GM19238 (cell line): ENCODE results near the gene PPP2R5B.
"Not testable (repeated sequence)": the region's sequence is repeated elsewhere in the genome, so short reads cannot be mapped to it uniquely, and the experiment has no call there.

ENCODE experiments used
- DNase-seq: peaks from one replicate; pipeline ENCODE4 v3.0.0; 2011; ENCODE audit warnings: low spot score; ENCODE audit not compliant: insufficient read length

PPP2R5B gene

GRCh38 chr11:64974124-64974523 lies 49.6 kb downstream of the PPP2R5B start:
- DNase-seq: no peak

DNA sequence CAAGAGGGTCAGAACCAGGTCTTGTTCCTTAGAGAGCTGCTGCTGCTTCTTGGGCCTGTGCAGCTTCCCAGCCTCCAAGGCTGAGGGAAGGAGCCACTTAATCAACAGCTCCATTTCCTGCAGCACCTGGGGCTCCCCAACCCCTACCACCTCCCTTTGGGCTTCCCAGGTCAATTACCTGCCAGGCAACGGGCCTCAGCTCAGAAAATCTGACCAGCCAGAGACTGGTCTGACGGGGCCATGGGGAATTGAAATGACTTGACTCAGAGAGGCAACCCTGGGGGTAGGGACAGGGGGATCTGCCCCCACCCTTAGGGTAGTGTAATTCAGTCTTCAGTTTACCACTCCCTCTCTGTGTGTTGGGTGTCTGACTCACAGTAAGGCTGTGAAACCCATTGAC lies 52.2 kb downstream of the PPP2R5B start:
- no peak for DNase-seq

DNA sequence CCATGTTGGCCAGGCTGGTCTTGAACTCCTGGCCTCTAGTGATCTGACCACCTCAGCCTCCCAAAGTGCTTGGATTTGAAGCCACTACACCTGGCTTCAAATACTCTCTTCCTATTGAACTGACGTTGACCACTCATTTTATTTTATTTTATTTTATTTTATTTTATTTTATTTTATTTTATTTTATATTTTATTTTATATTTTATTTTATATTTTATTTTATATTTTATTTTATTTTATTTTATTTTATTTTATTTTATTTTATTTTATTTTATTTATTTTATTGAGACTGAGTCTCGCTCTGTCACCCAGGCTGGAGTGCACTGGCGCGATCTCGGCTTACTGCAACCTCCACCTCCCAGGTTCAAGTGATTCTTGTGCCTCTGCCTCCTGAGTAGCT lies 58.9 kb downstream of the PPP2R5B start:
- DNase-seq: not testable (repeated sequence)
